A172 (cell line): ENCODE measurements around the gene LRRC66. TPM values are rescaled to one million over a fixed set of nuclear protein-coding genes. Genes with fewer than 3 reads are reported as not detected.

Source experiments
- DNase-seq: peaks from one replicate; pipeline ENCODE4 v3.0.0-alpha.2; 2015; ENCODE audit warnings: low spot score
- total RNA-seq: library from RNA; depleted of rRNA; stranded (reverse); fragments of >200 nt; shearing (Covaris generic); gene quantifications from 2 replicates; pipeline ENCODE4 v1.2.3, GENCODE V29; 2014; rRNA removed

The LRRC66 gene
- total RNA-seq: 0.24 TPM in 1 of 2 replicates, not detected in the other

- DNase-seq: peak; percentile 9
Observed at GRCh38 chr4:52019936-52020657, at the start of gene LRRC66. Gene LRRC66, minus strand, starts transcription at chr4:52020363. Its CDS starts 2,750 bp downstream, at chr4:52017613.

- no peak for DNase-seq
Observed at GRCh38 chr4:52069571-52069970, 49.4 kb upstream of the LRRC66 start.

- peak; percentile 16 for DNase-seq
Observed at GRCh38 chr4:52059372-52059771, 39.2 kb upstream of the LRRC66 start.

- DNase-seq: no peak
Observed at GRCh38 chr4:52058275-52058674, 38.1 kb upstream of the LRRC66 start.

- no peak for DNase-seq
Observed at GRCh38 chr4:52057196-52057595, 37.0 kb upstream of the LRRC66 start.

GRCh38 chr4:52054254-52054653 is 34.1 kb upstream of the LRRC66 start:
- DNase-seq: no peak

GRCh38 chr4:52052475-52052780 is 32.3 kb upstream of the LRRC66 start:
- no peak for DNase-seq

GRCh38 chr4:52051615-52052474 is 31.7 kb upstream of the LRRC66 start:
- DNase-seq: no peak

GRCh38 chr4:52051213-52051614 is 31.1 kb upstream of the LRRC66 start, which contains the start of gene SPATA18:
Gene SPATA18, plus strand, starts transcription at chr4:52051304. Its CDS starts 401 bp downstream, at chr4:52051705.
- no peak for DNase-seq

GRCh38 chr4:52049266-52049665 is 29.1 kb upstream of the LRRC66 start:
- no peak for DNase-seq

GRCh38 chr4:52045028-52045427 is 24.9 kb upstream of the LRRC66 start:
- no peak for DNase-seq

GRCh38 chr4:52038103-52038912 is 18.1 kb upstream of the LRRC66 start, which contains the start of gene SGCB:
Gene SGCB, minus strand, starts transcription at chr4:52038299. Its CDS starts 40 bp downstream, at chr4:52038259.
- DNase-seq: peak; percentile 26

- peak; percentile 26 for DNase-seq
Observed at GRCh38 chr4:52037689-52038102, 17.5 kb upstream of the LRRC66 start.

- DNase-seq: no peak
Observed at GRCh38 chr4:52036886-52037530, 16.8 kb upstream of the LRRC66 start.

GRCh38 chr4:52035190-52035589 is 15.0 kb upstream of the LRRC66 start:
- DNase-seq: no peak

- no peak for DNase-seq
Observed at GRCh38 chr4:52032005-52032404, 11.8 kb upstream of the LRRC66 start.

- peak; percentile 55 for DNase-seq
Observed at GRCh38 chr4:52028970-52029369, 8.8 kb upstream of the LRRC66 start.

GRCh38 chr4:52017814-52018213 is 2.3 kb downstream of the LRRC66 start:
- no peak for DNase-seq

GRCh38 chr4:52016981-52017380 is 3.2 kb downstream of the LRRC66 start:
- DNase-seq: no peak

GRCh38 chr4:52015366-52015765 is 4.8 kb downstream of the LRRC66 start:
- peak; percentile 10 for DNase-seq

- DNase-seq: no peak
Observed at GRCh38 chr4:52014903-52015302, 5.3 kb downstream of the LRRC66 start.
